Left ventricle myocardium inferior (tissue), 1 donor: ENCODE measurements around the gene TMEM200C. TPM values are rescaled to one million over a fixed set of nuclear protein-coding genes. Genes with fewer than 3 reads are reported as not detected.

Experiments
- DNase-seq: peaks from one replicate; pipeline ENCODE4 v3.0.0-alpha.2; 2020
- H3K27ac ChIP-seq: fragments of 200-600 bp; replicated peaks from 2 replicates; pipeline ENCODE4 v1.8.0; 2021
- H3K27me3 ChIP-seq: fragments of 200-600 bp; 2 replicates; pipeline ENCODE4 v1.8.0; 2021; ENCODE audit warnings: low read depth
- H3K36me3 ChIP-seq: fragments of 200-600 bp; 2 replicates; pipeline ENCODE4 v1.8.0; 2021
- H3K4me1 ChIP-seq: fragments of 200-600 bp; 2 replicates; pipeline ENCODE4 v1.8.0; 2021
- H3K4me3 ChIP-seq: fragments of 200-600 bp; 2 replicates; pipeline ENCODE4 v1.8.0; 2021; ENCODE audit warnings: mild to moderate bottlenecking, moderate library complexity
- H3K9me3 ChIP-seq: fragments of 200-600 bp; replicated peaks from 2 replicates; pipeline ENCODE4 v1.8.0; 2021
- intact Hi-C: fragments of 100-400 bp; cut with micrococcal nuclease; formaldehyde crosslinking; loops from one replicate; pipeline ENCODE4 v1.11.0; 2022
- long read RNA-seq: library from polyadenylated mRNA; unstranded; transcript quantifications from one replicate; pipeline ENCODE4 v2.0.0, GENCODE V29; 2021
- total RNA-seq: library from RNA; stranded (reverse); fragmentation: NEBNext Ultra II Directional; extraction: Animal tissue kit (Norgen Biotek cat#: 25700); gene quantifications from one replicate; pipeline ENCODE4 v1.2.1, GENCODE V29; 2021
- TF ChIP-seq, protein P1 (sequence below): fragments of 200-600 bp; IDR thresholded peaks from 2 replicates; pipeline ENCODE4 v1.8.0; 2021; ENCODE audit warnings: antibody characterized with exemption, mild to moderate bottlenecking, borderline replicate concordance
- donor health status: DM: no; HTN: yes; CAD: no; lungs with severe emphysema.

The TMEM200C gene
- 0.96 TPM for total RNA-seq
- long read RNA-seq, full-length matches to known transcripts, result 3 of 5 reads
- long read RNA-seq, partial matches to known transcripts, result 2 of 5 reads
- long read RNA-seq, other reads (novel, unspliced or antisense), result 0 of 5 reads

DNA sequence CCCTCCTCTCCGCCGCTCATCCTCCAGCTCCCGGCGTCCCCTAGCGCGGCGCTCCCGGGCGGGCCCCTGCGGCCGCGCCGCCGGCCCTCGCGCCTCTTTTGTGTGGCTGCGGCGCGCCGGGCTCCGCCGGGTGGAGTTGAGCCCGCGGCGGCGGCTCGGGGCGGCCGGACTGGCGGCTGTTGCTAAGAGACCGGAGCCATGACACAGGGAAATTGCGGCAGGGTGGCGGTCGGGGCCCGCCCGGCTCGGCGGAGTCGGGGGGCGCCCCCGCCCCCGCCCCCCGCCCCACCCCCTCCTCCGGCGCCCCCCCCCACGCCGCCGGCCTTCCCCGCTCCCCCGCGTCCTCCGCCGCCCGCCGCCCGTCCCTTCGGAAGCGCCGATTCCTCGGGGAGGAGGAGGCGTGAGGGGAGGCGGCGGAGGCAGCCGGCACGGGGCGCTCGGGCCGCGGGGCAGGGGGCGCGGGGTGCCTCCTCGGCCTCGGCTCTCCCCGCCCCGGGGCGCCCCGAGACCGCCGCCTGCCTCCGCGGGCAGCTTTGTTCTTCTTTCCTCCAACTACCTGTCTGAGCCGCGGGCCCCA is at the start of gene TMEM200C:
Gene TMEM200C (minus strand): TSS at position 224 of the 577 bp plus-strand sequence. CDS start 3,459 bp downstream, outside the sequence.
- Histone ChIP-seq H3K4me3 (peak within 1 kb of the TSS; percentile 64), H3K9me3 (no peaks in the 10 kb centered on the region), H3K4me1 (peaks cover 25% of the 10 kb centered on the region), H3K27ac (peak within 1 kb of the TSS; percentile 62), H3K36me3 (no peaks in the 10 kb centered on the region), H3K27me3 (peaks cover 98% of the 10 kb centered on the region)
- intact Hi-C loops, result no loop called here
- TF ChIP-seq, protein P1, sequence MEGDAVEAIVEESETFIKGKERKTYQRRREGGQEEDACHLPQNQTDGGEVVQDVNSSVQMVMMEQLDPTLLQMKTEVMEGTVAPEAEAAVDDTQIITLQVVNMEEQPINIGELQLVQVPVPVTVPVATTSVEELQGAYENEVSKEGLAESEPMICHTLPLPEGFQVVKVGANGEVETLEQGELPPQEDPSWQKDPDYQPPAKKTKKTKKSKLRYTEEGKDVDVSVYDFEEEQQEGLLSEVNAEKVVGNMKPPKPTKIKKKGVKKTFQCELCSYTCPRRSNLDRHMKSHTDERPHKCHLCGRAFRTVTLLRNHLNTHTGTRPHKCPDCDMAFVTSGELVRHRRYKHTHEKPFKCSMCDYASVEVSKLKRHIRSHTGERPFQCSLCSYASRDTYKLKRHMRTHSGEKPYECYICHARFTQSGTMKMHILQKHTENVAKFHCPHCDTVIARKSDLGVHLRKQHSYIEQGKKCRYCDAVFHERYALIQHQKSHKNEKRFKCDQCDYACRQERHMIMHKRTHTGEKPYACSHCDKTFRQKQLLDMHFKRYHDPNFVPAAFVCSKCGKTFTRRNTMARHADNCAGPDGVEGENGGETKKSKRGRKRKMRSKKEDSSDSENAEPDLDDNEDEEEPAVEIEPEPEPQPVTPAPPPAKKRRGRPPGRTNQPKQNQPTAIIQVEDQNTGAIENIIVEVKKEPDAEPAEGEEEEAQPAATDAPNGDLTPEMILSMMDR, result no peak
- DNase-seq, result peak; percentile 18

DNA sequence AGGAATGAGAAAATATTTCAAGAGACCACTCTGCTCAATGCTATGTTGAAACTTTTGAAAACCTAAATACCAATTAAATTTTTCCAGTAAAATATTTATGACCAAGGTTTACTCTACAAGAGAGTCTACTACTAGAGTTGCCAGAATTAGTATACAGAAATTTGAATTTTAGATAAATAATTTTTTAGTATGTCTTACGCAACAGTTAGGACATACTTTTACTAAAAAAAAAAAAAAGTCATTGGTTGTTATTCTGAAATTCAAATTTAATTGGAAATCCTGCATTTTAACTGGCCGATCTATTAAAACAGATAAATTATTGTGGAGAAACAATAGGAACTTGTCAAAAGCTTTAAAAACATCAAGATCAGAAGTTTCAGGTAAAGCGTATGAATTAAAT is 49.1 kb upstream of the TMEM200C start:
- no peak overlapping the region for H3K4me3 ChIP-seq
- no peaks in the 10 kb centered on the region for H3K9me3 ChIP-seq
- no peaks in the 10 kb centered on the region for H3K4me1 ChIP-seq
- DNase-seq, result no peak
- no peak overlapping the region for H3K27ac ChIP-seq
- intact Hi-C loops, result no loop called here
- TF ChIP-seq, protein P1, result no peak
- no peaks in the 10 kb centered on the region for H3K36me3 ChIP-seq
- peaks cover 39% of the 10 kb centered on the region for H3K27me3 ChIP-seq

DNA sequence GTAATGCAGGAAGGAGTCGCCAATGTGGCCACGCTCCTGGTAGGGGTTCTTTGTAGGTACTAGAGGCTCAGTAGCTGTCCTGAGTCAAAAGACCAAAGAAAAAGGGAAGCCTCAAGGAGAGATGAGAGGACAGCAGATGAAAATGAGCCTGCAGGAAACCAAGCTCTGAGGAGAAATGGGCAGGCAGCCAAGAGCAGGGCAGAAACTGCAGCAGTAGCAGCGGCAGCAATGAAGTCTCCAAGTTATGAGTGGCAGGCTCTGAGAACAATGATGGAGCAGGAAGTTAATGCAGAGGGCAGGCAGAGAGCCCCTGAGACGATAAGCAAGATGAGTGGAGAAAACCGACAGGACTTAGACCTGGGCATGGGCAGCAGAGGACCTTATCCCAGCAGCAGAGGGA is 48.2 kb upstream of the TMEM200C start:
- Histone ChIP-seq H3K4me1 (no peaks in the 10 kb centered on the region), H3K36me3 (no peaks in the 10 kb centered on the region), H3K9me3 (no peaks in the 10 kb centered on the region), H3K27me3 (peaks cover 39% of the 10 kb centered on the region), H3K27ac (no peak overlapping the region), H3K4me3 (no peak overlapping the region)
- intact Hi-C loops, result no loop called here
- no peak for DNase-seq
- TF ChIP-seq, protein P1, result no peak

DNA sequence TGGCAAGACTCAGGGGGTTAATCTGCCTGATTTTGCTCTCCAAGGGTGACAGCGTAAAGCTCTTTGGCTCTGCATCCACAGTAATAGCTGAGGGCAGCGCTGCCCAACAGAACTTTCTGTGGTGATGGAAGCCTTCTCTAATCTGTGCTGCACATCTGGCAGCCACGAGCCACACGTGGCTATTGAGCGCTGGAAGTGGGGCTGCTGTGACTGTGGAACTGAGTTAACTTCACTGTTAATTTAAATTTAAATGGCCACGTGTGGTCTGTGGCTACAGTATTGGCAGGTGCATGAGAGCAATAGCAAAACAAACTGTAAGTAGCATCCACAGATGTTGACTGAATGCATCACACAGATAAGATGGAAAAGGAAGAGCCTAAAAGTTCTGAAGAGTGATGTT is 47.3 kb upstream of the TMEM200C start:
- no peak for DNase-seq
- Histone ChIP-seq H3K27ac (no peak overlapping the region), H3K36me3 (no peaks in the 10 kb centered on the region), H3K4me3 (no peak overlapping the region), H3K9me3 (no peaks in the 10 kb centered on the region), H3K27me3 (peaks cover 39% of the 10 kb centered on the region), H3K4me1 (no peaks in the 10 kb centered on the region)
- TF ChIP-seq, protein P1, result no peak
- intact Hi-C loops, result no loop called here

DNA sequence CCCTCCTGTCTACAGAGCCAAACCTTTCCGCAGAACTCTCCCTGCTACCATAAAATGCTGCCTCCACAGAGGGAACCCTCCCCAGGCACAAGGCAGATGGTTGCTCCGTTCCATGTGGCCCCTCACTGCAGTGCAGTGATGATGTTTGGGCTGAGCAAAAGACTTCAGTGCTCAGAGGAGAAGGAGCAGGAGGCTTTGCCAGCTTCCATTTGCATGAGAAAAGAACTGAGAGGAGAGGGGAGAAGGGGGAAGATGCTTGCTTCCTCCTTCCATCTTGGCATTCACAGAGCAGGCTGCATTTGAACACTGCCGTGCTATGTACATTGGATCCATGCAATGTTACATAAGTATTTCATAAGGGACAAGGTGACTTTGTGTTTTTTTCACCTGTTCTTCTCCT is 46.6 kb upstream of the TMEM200C start:
- Histone ChIP-seq H3K27me3 (peaks cover 39% of the 10 kb centered on the region), H3K36me3 (no peaks in the 10 kb centered on the region), H3K4me3 (no peak overlapping the region), H3K27ac (no peak overlapping the region), H3K4me1 (no peaks in the 10 kb centered on the region), H3K9me3 (no peaks in the 10 kb centered on the region)
- intact Hi-C loops, result no loop called here
- DNase-seq, result no peak
- TF ChIP-seq, protein P1, result no peak
